Mucosa of descending colon (tissue), 3 donors: Measurements from ENCODE around the gene OTOP3. TPM values are rescaled to one million over a fixed set of nuclear protein-coding genes. Genes with fewer than 3 reads are reported as not detected.
A peak's percentile ranks its signal among the peaks of the same experiment; 100 is the strongest.

ENCODE experiments used
- ATAC-seq: fragments of 200-7000 bp; cut with Tn5 transposase; one replicate; pipeline ENCODE4 v1.9.1; 2020; ENCODE audit warnings: mild to moderate bottlenecking, moderate library complexity
- DNase-seq, 3 donors: peaks; one replicate each; pipeline ENCODE4 v3.0.0-alpha.2; 2020
- H3K36me3 ChIP-seq: fragments of 200-600 bp; one replicate; pipeline ENCODE4 v1.8.0; 2021; ENCODE audit warnings: low read depth, mild to moderate bottlenecking
- H3K4me1 ChIP-seq: fragments of 200-600 bp; one replicate; pipeline ENCODE4 v1.8.0; 2021; ENCODE audit warnings: low read depth, mild to moderate bottlenecking
- H3K4me3 ChIP-seq: fragments of 200-600 bp; one replicate; pipeline ENCODE4 v1.8.0; 2021; ENCODE audit warnings: mild to moderate bottlenecking
- H3K9me3 ChIP-seq: fragments of 200-600 bp; one replicate; pipeline ENCODE4 v1.8.0; 2021; ENCODE audit warnings: mild to moderate bottlenecking
- CTCF ChIP-seq: fragments of 200-600 bp; IDR thresholded peaks from one replicate; pipeline ENCODE4 v1.8.0; 2022; ENCODE audit warnings: antibody characterized with exemption, mild to moderate bottlenecking
- intact Hi-C, 2 donors: fragments of 100-400 bp; cut with DNase I in 1 of 2; cut with micrococcal nuclease in 1 of 2; formaldehyde crosslinking; loops; one replicate each; pipeline versions ENCODE4 v1.11.0 to v1.11.1; 2022; cut with DNase I, micrococcal nuclease
- total RNA-seq, 3 donors: library from RNA; stranded (reverse); fragmentation: NEBNext Ultra II Directional in 2 of 3; extraction: Animal tissue kit (Norgen Biotek cat#: 25700) in 2 of 3; gene quantifications; one replicate each; pipeline versions ENCODE4 v1.2.1 to v1.2.4, GENCODE V29; 2021 to 2023
- donor health status: DM: no; HTN: no; CAD: no; lungs with moderate emphysema.
- donor health status: DM: no; HTN: no; CAD: no.
- donor health status: DM: no; HTN: yes; CAD: no.

Gene OTOP3
- total RNA-seq, 3 donors from 2014 or later, result 0.38 to 2.8 (median 1.5) TPM

- ATAC-seq (no peak), DNase-seq (no peak)
- intact Hi-C loops, result no loop called here
- no peaks in the 10 kb centered on the region for H3K9me3 ChIP-seq
- TF ChIP-seq CTCF, result no peak
- H3K4me3 ChIP-seq, result no peak overlapping the region
- no peaks in the 10 kb centered on the region for H3K36me3 ChIP-seq
- peaks cover 8% of the 10 kb centered on the region for H3K4me1 ChIP-seq
These were observed 3.8 kb downstream of the OTOP3 start for GRCh38 chr17:74939534-74939933.

GRCh38 chr17:74941128-74941725, 5.5 kb downstream of the OTOP3 start:
- Histone ChIP-seq H3K36me3 (no peaks in the 10 kb centered on the region), H3K4me3 (no peak overlapping the region), H3K4me1 (peaks cover 2% of the 10 kb centered on the region), H3K9me3 (no peaks in the 10 kb centered on the region)
- TF ChIP-seq CTCF, result no peak
- intact Hi-C loops, result no loop called here
- ATAC-seq, result no peak
- no peak for DNase-seq

- intact Hi-C loops, result no loop called here
- no peak for TF ChIP-seq CTCF
- H3K4me3 ChIP-seq, result no peak overlapping the region
- no peaks in the 10 kb centered on the region for H3K9me3 ChIP-seq
- H3K36me3 ChIP-seq, result no peaks in the 10 kb centered on the region
- H3K4me1 ChIP-seq, result no peaks in the 10 kb centered on the region
- ATAC-seq (peak; percentile 86), DNase-seq (peak in 1 of 3 donors; percentile 50)
These were observed 8.3 kb downstream of the OTOP3 start for GRCh38 chr17:74943808-74944522.

GRCh38 chr17:74945543-74945942, 9.8 kb downstream of the OTOP3 start:
- intact Hi-C loops, result no loop called here
- DNase-seq, result no peak
- ATAC-seq, result no peak
- H3K4me1 ChIP-seq, result no peaks in the 10 kb centered on the region
- no peaks in the 10 kb centered on the region for H3K36me3 ChIP-seq
- H3K9me3 ChIP-seq, result no peaks in the 10 kb centered on the region
- H3K4me3 ChIP-seq, result no peak overlapping the region
- TF ChIP-seq CTCF, result no peak

- ATAC-seq (no peak), DNase-seq (no peak)
- H3K36me3 ChIP-seq, result no peaks in the 10 kb centered on the region
- H3K4me3 ChIP-seq, result no peak overlapping the region
- no peak for TF ChIP-seq CTCF
- no peaks in the 10 kb centered on the region for H3K9me3 ChIP-seq
- intact Hi-C loops, result no loop called here
- no peaks in the 10 kb centered on the region for H3K4me1 ChIP-seq
These were observed 10.9 kb downstream of the OTOP3 start for GRCh38 chr17:74946641-74947040.
